Activated naive CD4-positive, alpha-beta T cell treated with anti-CD3 and anti-CD28 coated beads, Interleukin-2, amount 10 ng/mL, durations not matched to agents 5 hours and 36 hours (primary cell): ENCODE results near the gene PLEKHA3. TPM values are rescaled to one million over a fixed set of nuclear protein-coding genes. Genes with fewer than 3 reads are reported as not detected.

Experiments used
- total RNA-seq, 2 experiments: library from RNA; stranded (reverse); gene quantifications; one replicate each; pipeline ENCODE4 v1.2.3, GENCODE V29; 2021

PLEKHA3 gene
- total RNA-seq, result 10 to 100 TPM; 21.2 to 22.1 TPM

DNA sequence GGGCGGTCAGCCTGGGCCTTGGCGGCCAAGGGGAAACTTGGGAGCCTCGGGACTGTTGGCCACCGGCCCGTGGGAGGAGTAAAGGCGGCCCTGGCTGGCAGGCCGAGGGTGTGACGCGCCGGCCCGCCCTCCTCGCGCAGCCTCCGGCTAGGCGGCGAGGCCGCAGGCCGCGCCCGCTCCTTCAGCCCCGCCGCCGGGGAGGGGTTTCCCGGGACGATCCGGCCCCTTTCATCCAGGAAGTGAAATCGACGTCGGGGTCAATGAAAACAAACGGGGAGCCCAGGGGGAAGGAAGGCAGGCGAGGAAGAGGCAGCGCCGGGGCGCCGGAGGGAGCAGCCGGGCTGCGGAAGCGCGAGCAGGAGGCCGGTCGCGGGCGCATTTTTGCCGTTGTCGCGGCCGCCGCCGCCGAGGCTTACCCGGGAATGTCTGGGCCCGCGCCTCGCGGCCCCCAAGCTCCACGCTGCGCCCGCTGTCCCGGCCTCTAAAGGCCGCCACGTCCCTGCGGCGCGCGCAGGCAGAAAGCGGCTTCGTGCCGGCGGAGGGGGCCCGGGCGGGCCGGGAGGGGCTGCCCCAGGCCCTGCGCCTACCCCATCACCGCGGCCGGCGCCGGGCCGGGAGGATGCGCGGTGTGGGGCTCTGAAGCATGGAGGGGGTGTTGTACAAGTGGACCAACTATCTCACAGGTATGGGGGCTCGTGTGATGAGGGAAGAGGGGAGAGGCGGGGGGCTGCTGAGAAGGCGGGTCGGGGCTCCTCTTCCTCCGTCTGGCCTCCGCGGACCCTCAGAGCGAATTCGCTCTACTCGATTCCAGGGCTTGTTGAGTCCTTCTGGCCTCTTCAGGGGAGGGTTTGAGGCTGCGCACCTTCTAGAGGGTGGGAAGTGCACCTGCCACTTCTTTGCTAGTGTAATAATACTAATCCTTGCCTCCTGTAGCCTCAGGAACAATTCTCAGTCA, at the start of gene PLEKHA3:
TSS of gene PLEKHA3 (plus strand) at position 231 of the 955 bp plus-strand sequence. CDS start at position 644, 413 bp downstream.

DNA sequence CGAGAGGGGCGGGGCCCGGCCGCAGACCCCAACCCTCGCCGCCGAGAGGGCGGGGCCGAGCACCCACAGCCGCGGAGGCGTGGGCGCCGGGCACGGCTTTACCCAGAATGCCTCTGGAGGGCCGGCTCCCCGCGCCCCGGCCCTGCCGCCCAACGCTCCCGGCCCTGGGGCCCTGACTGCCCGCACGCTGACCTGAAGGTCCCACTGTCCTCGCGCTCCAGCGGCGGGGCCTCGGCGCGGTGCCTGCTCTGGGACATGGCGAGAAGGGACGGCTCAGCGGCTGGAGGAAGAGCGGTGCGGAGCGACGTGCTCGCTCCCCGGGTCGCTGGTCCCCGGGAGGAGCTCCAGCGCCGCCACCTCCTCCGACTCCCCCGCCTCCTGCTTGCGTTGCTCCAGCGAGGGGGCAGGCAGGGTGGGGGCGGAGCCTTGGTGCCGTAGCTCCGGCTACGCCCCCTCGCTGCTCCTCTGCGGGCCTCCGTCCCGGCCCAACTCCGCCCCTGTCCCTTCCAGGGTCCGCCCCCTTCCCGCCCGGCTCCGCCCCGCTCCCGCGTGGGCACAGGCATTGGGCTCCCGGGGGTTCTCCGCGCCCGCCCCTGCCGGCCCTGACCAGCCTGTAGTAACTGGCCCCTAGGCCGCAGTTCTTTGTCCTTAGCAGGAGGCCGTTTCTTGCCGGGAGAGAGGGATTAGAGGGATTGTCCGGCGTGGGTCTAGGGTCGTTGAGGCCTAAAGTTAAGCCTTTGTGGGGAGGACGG, 29.3 kb upstream of the PLEKHA3 start, which contains the start of the genes PJVK and PRKRA:
TSS of gene PJVK (plus strand) at position 605 of the 752 bp plus-strand sequence. CDS start 2,032 bp downstream, outside the sequence.
TSS of gene PRKRA (minus strand) at position 402 of the 752 bp plus-strand sequence. CDS start at position 257, 145 bp downstream.

GRCh38 chr2:178478439-178479274, 1.6 kb upstream of the PLEKHA3 start, which contains the start of gene FKBP7:
Gene FKBP7 (minus strand): TSS chr2:178478600. CDS start chr2:178478499, 101 bp downstream.

Other genes starting within 250 kb of the PLEKHA3 start
- 10 to 100 TPM; 33.7 to 36.1 TPM for gene PRKRA, start 29.3 kb upstream of the PLEKHA3 start, total RNA-seq
- gene PJVK, start 29.1 kb upstream of the PLEKHA3 start, total RNA-seq, result 1 to 10 TPM; 2.2 TPM
- gene FKBP7, start 1.9 kb upstream of the PLEKHA3 start, total RNA-seq, result 1 to 10 TPM; 1.2 to 1.6 TPM